ENCODE data around the gene TFIP11.

GRCh38 chr22:26546282-26546681, 34.0 kb upstream of the TFIP11 start:
- TF ChIP-seq CTCF (IDR thresholded peaks at IDR 0.05) (no peak), EP300 (IDR thresholded peaks at IDR 0.05) (no peak), POLR2A (IDR thresholded peaks at IDR 0.05) (no peak)
